SKM-1 (cell line): ENCODE results near the gene DPAGT1.

Source experiments
- DNase-seq: peaks from one replicate; lab custom pipeline; 2025; ENCODE audit not compliant: unreplicated experiment; lab: John Stamatoyannopoulos, UW

DPAGT1 gene

DNA sequence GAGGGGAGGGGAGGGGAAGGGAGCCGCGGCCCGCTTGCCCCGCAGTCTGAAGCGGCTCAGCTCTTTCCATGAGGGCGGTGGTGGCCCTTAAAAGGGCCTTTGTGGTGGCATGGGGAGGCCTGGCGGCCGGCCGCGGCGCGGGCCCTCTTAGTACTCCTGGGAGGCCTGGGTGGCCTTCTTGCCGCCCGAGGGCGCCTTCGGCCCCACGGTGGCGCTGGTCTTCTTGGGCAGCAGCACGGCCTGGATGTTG is 6.9 kb downstream of the DPAGT1 start:
- DNase-seq, result peak; percentile 24

GRCh38 chr11:119093942-119094815 is 7.5 kb downstream of the DPAGT1 start:
- no peak for DNase-seq

- DNase-seq, result no peak
Observed at GRCh38 chr11:119092880-119093842, 8.5 kb downstream of the DPAGT1 start.

DNA sequence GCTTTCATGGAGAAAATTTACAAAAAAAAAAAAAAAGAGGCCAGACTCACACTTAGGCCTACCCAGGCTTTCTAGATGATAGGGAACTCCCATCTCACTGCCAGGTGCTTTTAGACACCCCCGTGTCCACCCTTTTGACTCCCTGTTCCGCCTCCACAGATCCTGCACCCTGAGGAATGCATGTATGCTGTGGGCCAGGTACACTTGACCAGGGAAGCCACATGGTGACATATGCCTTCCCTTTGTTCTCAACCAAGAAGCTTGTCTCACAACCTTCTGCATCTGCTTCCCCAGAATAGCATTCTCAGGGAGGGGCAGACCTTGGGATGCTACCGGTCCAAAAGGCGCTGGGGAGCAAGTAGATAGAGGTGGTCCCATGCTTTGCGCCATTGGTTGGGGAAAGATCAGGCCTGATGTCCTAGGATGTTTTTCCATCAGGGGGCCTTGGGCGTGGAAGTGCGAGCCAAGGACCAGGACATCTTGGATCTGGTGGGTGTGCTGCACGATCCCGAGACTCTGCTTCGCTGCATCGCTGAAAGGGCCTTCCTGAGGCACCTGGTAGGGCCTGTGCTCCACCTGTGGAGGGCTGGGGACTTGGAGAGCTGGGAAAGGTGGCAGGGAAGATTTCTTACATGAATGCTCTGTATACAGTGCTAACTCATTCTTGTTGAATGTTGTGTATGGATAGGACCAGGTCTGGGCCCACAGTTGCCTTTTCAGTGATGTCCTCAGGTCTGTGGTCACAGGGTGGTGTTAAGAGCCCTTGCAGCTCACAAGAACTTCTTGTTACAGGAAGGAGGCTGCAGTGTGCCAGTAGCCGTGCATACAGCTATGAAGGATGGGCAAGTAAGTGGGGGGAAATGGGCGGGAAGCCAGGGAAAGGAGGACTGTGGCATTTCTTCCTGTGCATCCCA is 9.4 kb downstream of the DPAGT1 start:
- DNase-seq, result no peak

DNA sequence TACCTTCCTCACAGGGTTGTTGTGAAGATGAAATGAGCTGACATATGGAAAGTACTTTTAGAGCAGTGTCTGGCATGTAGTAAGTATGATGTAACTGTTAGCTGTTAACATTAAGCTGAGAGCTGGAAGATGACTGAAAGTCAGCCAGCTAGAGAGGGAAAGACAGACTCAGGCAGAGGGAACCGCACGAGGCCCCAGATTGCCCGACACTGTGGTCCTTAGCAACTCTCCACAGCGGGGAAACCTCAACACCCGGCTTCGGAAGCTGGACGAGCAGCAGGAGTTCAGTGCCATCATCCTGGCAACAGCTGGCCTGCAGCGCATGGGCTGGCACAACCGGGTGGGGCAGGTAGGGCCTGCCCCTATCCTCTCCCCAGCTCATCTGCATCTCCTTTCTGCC is 10.5 kb downstream of the DPAGT1 start:
- DNase-seq, result no peak

- DNase-seq, result no peak
Observed at GRCh38 chr11:119089319-119089718, 12.3 kb downstream of the DPAGT1 start.

DNA sequence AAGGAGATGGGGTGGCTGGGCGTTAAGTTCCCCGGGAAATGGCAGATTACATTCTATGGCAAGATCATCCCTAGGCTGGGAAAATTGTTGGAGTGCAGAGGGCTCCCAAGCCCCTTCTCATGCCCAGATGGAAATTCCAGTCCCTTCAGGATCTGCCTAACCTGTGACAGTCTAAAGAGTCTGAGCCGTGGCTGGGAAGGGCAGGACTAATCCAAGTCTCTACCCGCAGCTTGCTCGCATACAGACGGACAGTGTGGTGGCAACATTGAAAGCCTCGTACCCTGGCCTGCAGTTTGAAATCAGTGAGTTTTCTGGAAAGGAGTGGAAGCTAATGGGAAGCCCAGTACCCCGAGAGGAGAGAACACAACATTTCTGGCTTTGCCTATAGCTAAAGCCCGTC is 13.2 kb downstream of the DPAGT1 start:
- DNase-seq, result no peak

GRCh38 chr11:119087747-119088241 is 13.9 kb downstream of the DPAGT1 start:
- DNase-seq, result no peak

DNA sequence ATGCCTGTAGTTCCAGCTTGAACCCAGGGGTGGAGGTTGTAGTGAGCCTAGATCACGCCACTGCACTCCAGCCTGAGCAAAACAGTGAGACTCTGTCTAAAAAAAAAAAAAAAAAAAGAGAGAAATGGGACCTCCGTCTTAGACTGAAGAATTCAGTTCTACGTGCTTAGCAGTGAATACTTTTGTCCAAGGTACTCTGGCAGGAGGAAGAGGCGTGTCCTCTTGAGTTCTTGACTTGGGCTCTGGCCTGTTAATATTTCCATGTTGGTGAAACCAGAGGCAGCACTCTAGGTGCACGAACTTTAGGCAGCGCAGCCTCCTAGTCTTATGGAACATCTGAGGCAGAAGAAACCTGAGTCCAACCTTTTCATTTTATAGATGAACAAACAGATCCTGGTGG is 14.5 kb downstream of the DPAGT1 start:
- no peak for DNase-seq

- DNase-seq, result no peak
Observed at GRCh38 chr11:119085437-119085847, 16.2 kb downstream of the DPAGT1 start.

DNA sequence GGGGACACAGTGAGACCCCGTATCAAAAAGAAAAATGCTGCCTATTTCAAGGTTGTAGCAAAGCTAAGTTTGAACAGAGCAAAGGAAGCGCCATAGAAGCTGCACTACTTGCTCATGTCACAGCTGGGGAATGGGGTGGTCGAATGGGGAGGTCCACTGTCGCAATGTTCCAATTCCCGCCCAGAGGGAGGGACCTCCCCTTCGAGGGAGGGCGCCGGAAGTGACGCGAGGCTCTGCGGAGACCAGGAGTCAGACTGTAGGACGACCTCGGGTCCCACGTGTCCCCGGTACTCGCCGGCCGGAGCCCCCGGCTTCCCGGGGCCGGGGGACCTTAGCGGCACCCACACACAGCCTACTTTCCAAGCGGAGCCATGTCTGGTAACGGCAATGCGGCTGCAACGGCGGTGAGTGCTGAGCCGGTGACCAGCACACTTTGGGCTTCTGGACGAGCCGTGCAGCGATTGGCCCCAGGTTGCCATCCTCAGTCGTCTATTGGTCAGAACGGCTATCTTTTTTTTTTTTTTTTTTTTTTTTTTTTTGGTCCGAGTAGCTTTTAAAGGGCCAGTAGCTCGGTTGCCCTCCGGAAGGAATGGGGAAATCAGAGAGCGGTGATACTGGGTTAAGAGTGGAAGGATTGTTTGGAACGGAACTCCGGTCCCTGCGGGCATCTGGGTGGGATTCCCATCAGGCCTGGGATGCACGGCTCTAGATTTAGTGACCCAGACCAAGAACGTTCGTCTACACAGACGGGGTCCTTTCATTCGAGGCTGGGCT is 16.8 kb downstream of the DPAGT1 start, which contains the start of gene HMBS:
TSS of gene HMBS (plus strand) at position 219 of the 774 bp plus-strand sequence. CDS start at position 372, 153 bp downstream.
- DNase-seq, result peak; percentile 86

- DNase-seq, result no peak
Observed at GRCh38 chr11:119081682-119082260, 19.9 kb downstream of the DPAGT1 start.

DNA sequence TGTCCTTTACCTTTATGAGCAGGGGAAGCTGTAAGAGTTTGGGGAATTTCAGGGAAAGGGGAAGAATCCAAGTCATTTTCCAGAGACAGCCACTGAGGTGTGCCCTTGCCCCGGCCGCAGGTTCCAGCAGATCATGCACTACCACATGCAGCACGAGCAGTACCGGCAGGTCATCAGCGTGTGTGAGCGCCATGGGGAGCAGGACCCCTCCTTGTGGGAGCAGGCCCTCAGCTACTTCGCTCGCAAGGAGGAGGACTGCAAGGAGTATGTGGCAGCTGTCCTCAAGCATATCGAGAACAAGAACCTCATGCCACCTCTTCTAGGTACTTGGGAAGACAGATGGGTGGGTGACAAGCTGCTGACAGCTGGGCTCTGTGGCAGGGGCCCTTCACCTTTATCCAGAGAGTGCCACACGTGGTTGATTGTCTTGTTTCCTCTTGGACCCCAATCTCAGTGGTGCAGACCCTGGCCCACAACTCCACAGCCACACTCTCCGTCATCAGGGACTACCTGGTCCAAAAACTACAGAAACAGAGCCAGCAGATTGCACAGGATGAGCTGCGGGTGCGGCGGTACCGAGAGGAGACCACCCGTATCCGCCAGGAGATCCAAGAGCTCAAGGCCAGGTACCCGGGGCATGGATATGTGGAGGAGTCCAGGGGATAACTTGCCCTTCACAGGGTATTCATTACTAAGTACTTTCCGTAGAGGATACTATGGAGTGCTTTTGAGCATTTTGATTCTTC is 22.8 kb downstream of the DPAGT1 start:
- no peak for DNase-seq

DNA sequence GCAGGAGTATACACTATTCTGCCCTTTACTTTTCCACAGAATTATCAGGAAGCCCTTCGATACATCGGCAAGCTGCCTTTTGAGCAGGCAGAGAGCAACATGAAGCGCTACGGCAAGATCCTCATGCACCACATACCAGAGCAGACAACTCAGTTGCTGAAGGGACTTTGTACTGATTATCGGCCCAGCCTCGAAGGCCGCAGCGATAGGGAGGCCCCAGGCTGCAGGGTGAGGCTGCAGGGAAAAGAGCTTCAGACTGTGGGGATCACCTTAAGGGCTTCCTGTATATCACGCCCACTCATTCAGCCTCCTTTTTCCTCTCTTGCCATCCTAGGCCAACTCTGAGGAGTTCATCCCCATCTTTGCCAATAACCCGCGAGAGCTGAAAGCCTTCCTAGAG is 23.8 kb downstream of the DPAGT1 start:
- DNase-seq, result no peak

GRCh38 chr11:119067371-119068222 is 34.1 kb downstream of the DPAGT1 start, which contains the start of gene VPS11:
Gene VPS11, plus strand, starts transcription at chr11:119067818. Its CDS starts 6 bp downstream, at chr11:119067824.
- peak; percentile 95 for DNase-seq

DNA sequence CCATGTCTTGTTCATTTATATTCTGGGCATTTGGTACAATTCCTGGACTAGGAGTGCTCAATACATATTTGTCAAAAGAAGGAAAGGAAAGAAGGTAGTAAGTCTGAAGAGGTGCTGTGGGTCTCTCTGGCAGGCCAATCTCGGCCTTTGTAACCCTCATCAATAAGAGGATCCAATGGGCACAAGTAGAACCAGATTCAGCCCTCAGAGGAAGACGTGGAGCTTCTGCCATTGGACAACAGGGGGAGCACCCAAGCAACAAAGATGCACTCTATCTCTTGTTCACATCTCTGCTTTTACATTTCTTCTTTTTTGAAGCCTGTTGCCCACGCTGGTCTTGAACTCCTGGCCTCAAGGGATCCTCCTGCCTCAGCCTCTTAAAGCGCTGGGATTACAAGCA is 36.3 kb downstream of the DPAGT1 start:
- peak; percentile 32 for DNase-seq

GRCh38 chr11:119062779-119063178 is 38.9 kb downstream of the DPAGT1 start:
- DNase-seq, result no peak

DNA sequence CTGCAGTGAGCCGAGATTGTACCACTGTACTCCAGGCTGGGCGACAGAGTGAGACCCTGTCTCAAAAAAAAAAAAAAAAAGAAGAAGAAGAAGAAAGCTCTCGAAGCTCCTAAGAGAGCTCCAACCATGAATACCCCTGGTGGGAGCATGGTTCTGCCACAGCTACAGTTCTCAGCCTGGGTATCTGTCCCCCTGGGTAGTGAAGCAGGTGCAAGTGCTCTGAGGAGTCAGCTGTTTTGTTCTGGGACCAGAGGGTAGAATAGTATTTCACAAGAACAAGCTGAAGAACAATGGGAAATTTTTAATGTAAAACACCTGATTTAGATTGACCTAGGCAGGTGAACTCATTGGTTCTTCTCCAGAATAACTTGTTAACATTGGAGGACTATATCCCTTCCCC is 40.4 kb downstream of the DPAGT1 start:
- DNase-seq, result no peak
